ENCODE results near the gene FRMD4B.

FRMD4B gene

DNA sequence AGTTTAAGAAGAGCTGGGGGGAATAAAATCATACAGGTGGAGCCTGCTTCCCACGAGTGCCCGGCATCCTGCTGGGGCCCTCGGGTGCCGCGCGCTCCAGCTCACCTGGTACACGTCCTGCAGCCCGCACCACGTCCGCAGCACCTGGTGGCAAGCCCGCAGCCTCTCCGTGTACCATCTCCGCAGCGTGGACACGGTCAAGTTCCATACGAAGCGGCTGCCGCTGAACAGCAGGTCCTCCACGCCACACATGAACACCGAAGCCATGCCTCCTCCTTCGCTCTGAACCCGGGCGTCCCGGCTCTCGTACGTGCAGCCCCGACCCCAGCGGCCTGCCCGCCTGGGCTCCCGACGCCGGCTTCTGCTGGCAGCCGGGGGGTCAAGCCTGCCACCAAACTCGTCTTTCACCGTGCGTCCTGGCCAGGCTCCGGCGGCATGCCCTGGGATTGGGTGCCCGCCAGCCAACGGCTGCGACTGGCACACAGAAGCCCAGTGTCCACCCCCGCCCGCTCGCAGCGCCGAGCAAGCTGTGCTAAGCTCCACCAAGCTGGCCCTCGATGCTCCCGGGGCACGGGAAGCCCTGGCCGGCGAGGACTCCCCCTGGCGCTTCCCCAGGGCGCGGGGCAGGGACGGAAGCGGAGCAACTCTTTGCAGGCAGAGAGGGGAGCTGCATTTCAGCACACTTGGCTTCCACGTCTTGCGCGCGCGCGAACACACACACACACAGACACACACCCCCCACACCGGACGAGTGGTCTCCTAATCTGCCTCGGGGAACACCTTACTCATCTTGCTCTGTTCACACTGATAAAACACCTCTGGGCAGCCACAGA lies at the start of gene FRMD4B:
TSS of gene FRMD4B (minus strand) at position 366 of the 833 bp plus-strand sequence. CDS start at position 267, 99 bp downstream.
- peak in 55 of 56 donors; percentile 49 to 98 (median 86) for DNase-seq

DNA sequence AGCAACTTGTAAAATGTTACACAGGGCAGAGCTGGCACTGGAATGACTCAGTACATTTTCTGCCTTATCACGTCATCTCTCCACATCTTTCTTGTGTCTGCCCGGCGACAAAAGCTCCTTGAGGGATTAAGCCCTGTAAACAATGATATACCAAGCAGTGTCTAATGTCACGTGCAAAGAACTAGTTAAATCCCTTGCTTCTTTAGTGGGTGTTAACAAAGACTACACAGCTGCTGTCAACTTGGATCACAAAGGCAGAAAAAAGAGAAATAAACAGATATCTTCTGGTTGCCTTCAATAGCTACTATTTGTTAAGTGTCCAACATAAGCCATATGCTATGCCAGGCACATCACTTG lies 48.1 kb upstream of the FRMD4B start:
- peak in 1 of 56 donors; percentile 11 for DNase-seq

GRCh38 chr3:69433121-69433968 lies 47.5 kb upstream of the FRMD4B start:
- peak in 1 of 56 donors; percentile 9 for DNase-seq

DNA sequence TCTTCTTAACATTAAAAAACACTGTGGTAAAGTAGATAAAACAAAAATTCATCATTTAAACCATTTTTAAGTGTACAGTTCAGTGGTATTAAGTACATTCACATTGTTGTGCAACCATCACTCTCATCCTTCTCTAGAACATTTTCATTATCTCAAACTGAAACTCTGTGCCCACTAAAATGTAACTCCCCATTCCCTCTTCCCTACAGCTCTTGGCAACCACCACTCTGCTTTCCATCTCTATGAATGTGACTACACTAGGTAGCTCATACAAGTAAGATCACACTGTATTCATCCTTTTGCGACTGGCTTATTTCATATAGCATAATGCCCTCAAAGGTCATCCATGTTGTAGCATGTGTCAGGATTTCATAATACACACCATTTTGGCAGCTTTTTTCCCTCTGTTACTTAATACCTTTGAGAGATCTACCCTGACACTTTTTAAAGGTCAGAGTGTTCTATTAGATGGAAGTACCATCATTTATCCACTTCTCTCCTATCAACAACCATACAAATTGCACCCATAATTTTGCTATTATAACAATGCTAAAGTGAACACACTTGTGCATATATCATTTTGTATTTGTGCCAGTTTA lies 42.9 kb upstream of the FRMD4B start:
- no peak for DNase-seq

- no peak for DNase-seq
These were observed 41.0 kb upstream of the FRMD4B start for GRCh38 chr3:69426967-69427304.

GRCh38 chr3:69426291-69426966 lies 40.5 kb upstream of the FRMD4B start:
- no peak for DNase-seq

DNA sequence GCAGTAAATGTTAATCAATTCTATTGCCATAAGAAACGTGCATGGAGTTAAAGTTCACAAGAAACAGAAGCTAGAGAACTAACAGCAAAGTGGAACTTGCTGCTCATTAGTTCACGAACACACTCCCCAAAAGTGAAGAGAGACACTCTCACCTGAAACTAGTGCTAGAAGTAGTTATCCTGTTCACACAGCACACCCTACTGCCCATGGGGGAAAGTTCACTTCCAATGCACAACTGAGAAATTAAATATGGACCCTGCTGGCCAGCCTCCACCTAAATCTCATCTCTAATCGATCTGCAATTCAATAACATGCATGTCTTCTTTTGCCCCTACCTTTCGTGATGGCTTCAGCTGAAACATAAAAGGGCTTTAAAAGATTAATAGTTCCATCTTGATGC lies 39.4 kb upstream of the FRMD4B start:
- DNase-seq, result peak in 6 of 56 donors; percentile 9 to 22 (median 16)

- no peak for DNase-seq
These were observed 37.7 kb upstream of the FRMD4B start for GRCh38 chr3:69423463-69424155.

- no peak for DNase-seq
These were observed 36.9 kb upstream of the FRMD4B start for GRCh38 chr3:69422751-69423150.

- DNase-seq, result no peak
These were observed 35.1 kb upstream of the FRMD4B start for GRCh38 chr3:69420781-69421520.

GRCh38 chr3:69419276-69419675 lies 33.4 kb upstream of the FRMD4B start:
- no peak for DNase-seq

- DNase-seq, result no peak
These were observed 31.7 kb upstream of the FRMD4B start for GRCh38 chr3:69417541-69418078.

DNA sequence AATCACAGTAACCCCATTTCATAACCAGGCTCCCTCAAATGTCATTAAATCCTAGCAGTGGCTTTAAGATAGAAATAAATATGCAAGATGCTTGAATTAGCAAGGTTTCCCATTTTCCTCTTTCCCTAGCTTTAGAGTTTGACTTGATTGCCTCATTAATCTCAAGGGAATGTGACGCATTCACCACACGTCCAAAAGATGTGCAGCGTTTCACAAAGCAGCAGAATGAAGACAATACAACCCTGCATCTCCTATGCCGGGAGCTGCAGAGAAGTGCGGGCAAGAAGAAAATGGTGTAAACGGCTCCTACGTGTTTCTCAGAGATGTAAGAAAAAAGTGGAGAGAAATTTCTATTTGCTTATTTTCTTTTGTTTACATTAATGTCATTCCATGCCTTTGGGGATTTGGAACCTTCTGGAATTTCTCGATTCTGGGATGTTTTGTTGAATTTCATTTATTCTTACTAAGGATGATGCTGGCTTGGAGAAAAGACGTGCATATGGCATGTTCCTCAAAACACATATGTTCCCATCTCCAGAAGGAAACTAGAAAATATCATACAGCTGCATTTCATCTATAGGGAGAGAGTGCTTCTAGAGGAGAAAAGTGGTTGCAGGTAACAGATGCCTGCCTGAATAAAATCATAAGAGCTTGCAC lies 27.8 kb upstream of the FRMD4B start:
- DNase-seq, result no peak

DNA sequence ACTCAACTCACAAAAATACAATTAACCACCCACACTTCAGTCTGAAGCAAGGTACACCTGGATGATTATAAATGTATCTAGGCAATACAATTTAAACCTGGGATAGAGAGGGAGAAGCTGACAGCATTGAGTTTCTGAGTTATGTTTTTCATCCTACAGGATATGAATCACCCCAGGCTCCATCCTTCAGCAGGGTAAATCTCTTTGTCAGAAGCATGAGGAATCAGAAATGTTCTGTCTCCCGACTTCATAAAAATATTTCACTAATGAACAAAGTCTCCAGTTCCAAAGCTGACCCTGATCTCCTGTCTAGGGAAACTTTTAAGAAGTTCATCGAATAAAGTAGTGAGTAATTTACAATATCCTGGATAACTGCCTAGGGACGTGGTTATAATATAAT lies 25.5 kb upstream of the FRMD4B start:
- DNase-seq, result no peak

- DNase-seq, result peak in 46 of 56 donors; percentile 9 to 89 (median 44)
These were observed 24.4 kb upstream of the FRMD4B start for GRCh38 chr3:69410301-69410700.

DNA sequence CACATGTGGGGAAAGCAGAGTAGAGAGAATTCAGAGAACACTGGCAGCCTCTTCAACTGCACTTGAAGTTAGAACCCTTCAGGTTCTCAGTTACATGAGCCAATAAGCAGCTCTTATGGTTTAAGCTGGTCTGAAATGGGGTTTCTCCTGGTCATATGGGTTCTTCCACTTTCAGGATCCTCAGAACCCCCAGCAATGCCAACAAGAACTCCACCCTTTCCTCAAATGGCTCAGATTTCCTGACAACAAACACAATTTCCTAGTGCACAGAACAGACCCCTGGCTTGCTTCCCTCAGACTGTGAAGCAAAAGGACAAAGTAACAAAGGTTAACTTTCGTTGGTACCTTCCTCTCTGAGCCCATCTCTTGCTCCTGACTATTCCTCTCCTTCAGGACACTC lies 23.9 kb upstream of the FRMD4B start:
- DNase-seq, result no peak

GRCh38 chr3:69409011-69409410 lies 23.1 kb upstream of the FRMD4B start:
- DNase-seq, result peak in 1 of 56 donors; percentile 50

DNA sequence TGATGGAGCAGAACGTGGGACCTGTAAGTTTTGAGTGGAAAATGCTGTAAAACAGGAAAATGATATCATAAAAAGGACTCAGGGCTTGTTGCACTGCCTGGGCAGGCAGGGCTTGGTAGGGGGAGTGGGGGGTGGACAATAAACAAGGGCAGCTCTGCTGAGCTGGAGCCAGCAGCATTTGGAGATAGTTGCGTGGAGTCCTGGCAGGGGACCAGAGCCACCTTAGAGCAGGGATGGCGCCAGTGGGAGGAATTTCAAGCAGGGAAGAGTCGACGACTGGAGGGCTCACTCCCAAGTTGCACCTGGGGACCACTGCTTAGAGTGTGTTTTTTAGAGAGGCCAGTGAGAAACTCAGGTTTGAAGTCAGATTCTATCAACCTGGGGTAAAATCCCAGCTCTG lies 22.7 kb upstream of the FRMD4B start:
- peak in 1 of 56 donors; percentile 6 for DNase-seq

- DNase-seq, result no peak
These were observed 22.0 kb upstream of the FRMD4B start for GRCh38 chr3:69407908-69408307.

Data from amygdala (tissue), 56 donors.